K562 (cell line): ENCODE measurements around the gene ZNF692. TPM values are rescaled to one million over a fixed set of nuclear protein-coding genes. Genes with fewer than 3 reads are reported as not detected.

ENCODE experiments used
- ATF4 ChIP-seq: fragments of 450-650 bp; formaldehyde crosslinking; IDR thresholded peaks from 2 replicates; pipeline ENCODE4 v1.4.0; 2022; ENCODE audit warnings: mild to moderate bottlenecking, moderate library complexity
- BDP1 ChIP-seq: IDR thresholded peaks from 3 replicates; pipeline ENCODE4 v1.6.1; 2011; ENCODE audit not compliant: insufficient read length, insufficient read depth
- BMI1 ChIP-seq: fragments of 150-350 bp; IDR thresholded peaks from 2 replicates; pipeline ENCODE4 v1.6.1; 2014; ENCODE audit warnings: low read length
- CBFA2T2 ChIP-seq: fragments of 450-650 bp; conservative IDR thresholded peaks from 2 replicates; pipeline ENCODE4 v1.6.1; 2017; ENCODE audit warnings: mild to moderate bottlenecking
- CGGBP1 ChIP-seq: fragments of 250-450 bp; sonication (Bioruptor Pico); IDR thresholded peaks from 2 replicates; pipeline ENCODE4 v1.9.0; 2021; ENCODE audit warnings: mild to moderate bottlenecking
- FOSL1 ChIP-seq: fragments of 200-800 bp; sonication (Bioruptor generic); conservative IDR thresholded peaks from 2 replicates; pipeline ENCODE4 v1.6.1; 2016; ENCODE audit warnings: missing genetic modification characterization, missing compliant biosample characterization
- FOXJ3 ChIP-seq: sonication (generic); formaldehyde crosslinking; IDR thresholded peaks from 2 replicates; pipeline ENCODE4 v1.4.0; 2020; ENCODE audit warnings: mild to moderate bottlenecking, missing genetic modification reagents
- HSF4 ChIP-seq: fragments of 250-450 bp; sonication (Bioruptor Pico); IDR thresholded peaks from 2 replicates; pipeline ENCODE4 v2.1.2; 2022; ENCODE audit warnings: mild to moderate bottlenecking, moderate library complexity, borderline replicate concordance
- IRF2 ChIP-seq: sonication (generic); formaldehyde crosslinking; IDR thresholded peaks from 2 replicates; pipeline ENCODE4 v1.8.1; 2022; ENCODE audit warnings: mild to moderate bottlenecking, missing genetic modification reagents
- KAT8 ChIP-seq: fragments of 450-650 bp; IDR thresholded peaks from 2 replicates; pipeline ENCODE4 v1.6.1; 2016; ENCODE audit warnings: low read depth, mild to moderate bottlenecking
- MAFK ChIP-seq: IDR thresholded peaks from 2 replicates; pipeline ENCODE4 v1.6.1; 2011; ENCODE audit warnings: low read length, improper control_type of control experiment
- MECOM ChIP-seq: fragments of 250-450 bp; sonication (Bioruptor Pico); IDR thresholded peaks from 2 replicates; pipeline ENCODE4 v1.8.0; 2022; ENCODE audit warnings: inconsistent platforms
- NUFIP1 ChIP-seq: fragments of 450-650 bp; IDR thresholded peaks from 2 replicates; pipeline ENCODE4 v1.6.1; 2018; ENCODE audit not compliant: partially characterized antibody
- PCBP1 ChIP-seq: fragments of 200-400 bp; formaldehyde crosslinking; IDR thresholded peaks from 2 replicates; pipeline ENCODE4 v1.6.1; 2018; ENCODE audit warnings: mild to moderate bottlenecking, low read depth, low read length; ENCODE audit not compliant: poor library complexity, severe bottlenecking
- POLR2B ChIP-seq: fragments of 450-650 bp; IDR thresholded peaks from 2 replicates; pipeline ENCODE4 v1.6.1; 2018; ENCODE audit warnings: low read depth; ENCODE audit not compliant: partially characterized antibody
- SP2 ChIP-seq: IDR thresholded peaks from 2 replicates; pipeline ENCODE4 v1.6.1; 2011; ENCODE audit warnings: mild to moderate bottlenecking, low read depth, low read length, moderate library complexity; ENCODE audit not compliant: poor library complexity, severe bottlenecking; ENCODE audit errors: extremely low read depth
- TAF7 ChIP-seq: fragments of 450-650 bp; IDR thresholded peaks from 2 replicates; pipeline ENCODE4 v1.6.1; 2016; ENCODE audit warnings: missing genetic modification characterization, missing compliant biosample characterization
- THAP12 ChIP-seq: fragments of 250-450 bp; sonication (Bioruptor Pico); IDR thresholded peaks from 2 replicates; pipeline ENCODE4 v1.9.0; 2021; ENCODE audit warnings: mild to moderate bottlenecking, inconsistent platforms
- YBX1 ChIP-seq: fragments of 450-650 bp; IDR thresholded peaks from 2 replicates; pipeline ENCODE4 v1.7.1; 2016; ENCODE audit warnings: mild to moderate bottlenecking
- ZNF239 ChIP-seq: fragments of 250-450 bp; sonication (Bioruptor Pico); IDR thresholded peaks from 2 replicates; pipeline ENCODE4 v1.4.0; 2020; ENCODE audit warnings: mild to moderate bottlenecking
- ZNF561 ChIP-seq: fragments of 450-650 bp; formaldehyde crosslinking; conservative IDR thresholded peaks from 2 replicates; pipeline ENCODE4 v1.4.0; 2020; ENCODE audit warnings: mild to moderate bottlenecking, moderate library complexity
- ZNF655 ChIP-seq: fragments of 250-450 bp; sonication (Bioruptor Pico); IDR thresholded peaks from 2 replicates; pipeline ENCODE4 v1.5.0; 2021
- polyA plus RNA-seq, 8 experiments: library from polyadenylated mRNA; depleted of rRNA in 4 of 8; stranded (reverse) in 5 of 8; unstranded in 3 of 8; fragments of >200 nt; fragmentation: Nextera tagmentation in 2 of 8; fragmentation: Illumina TruSeq in 1 of 8; extraction: Ambion mirVana in 2 of 8; extraction: Trizol in 1 of 8; gene quantifications; 2 replicates each; pipeline versions ENCODE4 v1.2.1 to v1.2.3, GENCODE V29; 2011 to 2014; ENCODE audit warnings: inconsistent platforms in 1 of 8, missing spikeins in 1 of 8
- total RNA-seq, 7 experiments: library from RNA; depleted of rRNA in 6 of 7; stranded (reverse); fragments of >200 nt in 6 of 7; fragmentation: Illumina TruSeq in 2 of 7; extraction: Trizol in 2 of 7; gene quantifications; 2 replicates each; pipeline versions ENCODE4 v1.2.1 to v1.2.3, GENCODE V29; 2011 to 2021; ENCODE audit warnings: low replicate concordance in 1 of 7
- TF ChIP-seq, protein P1 (sequence below), 3 experiments: IDR thresholded peaks in 2 of 3; conservative IDR thresholded peaks in 1 of 3; 2 replicates each; pipeline ENCODE4 v1.5.1; 2011 to 2012; ENCODE audit warnings: low read length in 3 of 3, mild to moderate bottlenecking in 3 of 3, control low read depth in 2 of 3, improper control_type of control experiment in 1 of 3, inconsistent platforms in 1 of 3, low read depth in 1 of 3, mixed read lengths in 1 of 3, moderate library complexity in 1 of 3; ENCODE audit not compliant: insufficient read depth in 2 of 3

The ZNF692 gene
- total and polyA plus RNA-seq, 9 of the 15 experiments (the other 6 are each of a cell fraction or from before 2014, with no cell fraction given), result 8.4 to 143 (median 55.9) TPM

GRCh38 chr1:248873409-248873992 is 14.6 kb upstream of the ZNF692 start (continued):
- TF ChIP-seq HSF4 (CRISPR knock-in tag), result no peak
- TF ChIP-seq, protein P1, sequence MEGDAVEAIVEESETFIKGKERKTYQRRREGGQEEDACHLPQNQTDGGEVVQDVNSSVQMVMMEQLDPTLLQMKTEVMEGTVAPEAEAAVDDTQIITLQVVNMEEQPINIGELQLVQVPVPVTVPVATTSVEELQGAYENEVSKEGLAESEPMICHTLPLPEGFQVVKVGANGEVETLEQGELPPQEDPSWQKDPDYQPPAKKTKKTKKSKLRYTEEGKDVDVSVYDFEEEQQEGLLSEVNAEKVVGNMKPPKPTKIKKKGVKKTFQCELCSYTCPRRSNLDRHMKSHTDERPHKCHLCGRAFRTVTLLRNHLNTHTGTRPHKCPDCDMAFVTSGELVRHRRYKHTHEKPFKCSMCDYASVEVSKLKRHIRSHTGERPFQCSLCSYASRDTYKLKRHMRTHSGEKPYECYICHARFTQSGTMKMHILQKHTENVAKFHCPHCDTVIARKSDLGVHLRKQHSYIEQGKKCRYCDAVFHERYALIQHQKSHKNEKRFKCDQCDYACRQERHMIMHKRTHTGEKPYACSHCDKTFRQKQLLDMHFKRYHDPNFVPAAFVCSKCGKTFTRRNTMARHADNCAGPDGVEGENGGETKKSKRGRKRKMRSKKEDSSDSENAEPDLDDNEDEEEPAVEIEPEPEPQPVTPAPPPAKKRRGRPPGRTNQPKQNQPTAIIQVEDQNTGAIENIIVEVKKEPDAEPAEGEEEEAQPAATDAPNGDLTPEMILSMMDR (IDR thresholded peaks at IDR 0.05 in 2 of 3, conservative IDR thresholded peaks at IDR 0.05 in 1 of 3; ENCODE audit: insufficient read depth in 2 of 3, low read depth in 1 of 3, low read length in 3 of 3), result peak in 1 of 3 experiments; percentile 4; a peak in 2 of 6 replicates
- TF ChIP-seq FOSL1 (tag), result no peak
- no peak for TF ChIP-seq ZNF561 (CRISPR knock-in tag)
- no peak for TF ChIP-seq CGGBP1
- no peak for TF ChIP-seq PCBP1
- no peak for TF ChIP-seq ATF4 (CRISPR knock-in tag)
- no peak for TF ChIP-seq NUFIP1
- TF ChIP-seq SP2, result no peak
- no peak for TF ChIP-seq KAT8
- no peak for TF ChIP-seq YBX1
- no peak for TF ChIP-seq BMI1
- no peak for TF ChIP-seq CBFA2T2
- TF ChIP-seq MAFK, result no peak; the same call in none of the 2 replicates
- TF ChIP-seq BDP1, result peak; percentile 94
- peak; percentile 65 for TF ChIP-seq POLR2B
- TF ChIP-seq ZNF239 (CRISPR knock-in tag), result no peak
- TF ChIP-seq THAP12 (CRISPR knock-in tag), result 0 out of 2 replicates have a peak, but pooled peaks have one; percentile 40
- TF ChIP-seq FOXJ3 (CRISPR knock-in tag), result no peak
- no peak for TF ChIP-seq MECOM (CRISPR knock-in tag)
- no peak for TF ChIP-seq ZNF655
- TF ChIP-seq TAF7 (tag), result no peak
- no peak for TF ChIP-seq IRF2 (CRISPR knock-in tag)
